ENCODE measurements around the gene SLC30A2. TPM values are rescaled to one million over a fixed set of nuclear protein-coding genes. Genes with fewer than 3 reads are reported as not detected.

Gene SLC30A2
- total and polyA plus RNA-seq, 9 of the 15 experiments (the other 6 are each of a cell fraction or from before 2014, with no cell fraction given): 0.01 to 0.18 (median 0.06) TPM; not detected in 3

- TF ChIP-seq THAP12 (CRISPR knock-in tag; IDR thresholded peaks at IDR 0.05) (no peak), POLR2AphosphoS2 (IDR thresholded peaks at IDR 0.05; ENCODE audit: low read length) (no peak), ZNF134 (CRISPR knock-in tag; conservative IDR thresholded peaks at IDR 0.05) (no peak; the same call in 1 of the 2 replicates), ZC3H4 (CRISPR knock-in tag; IDR thresholded peaks at IDR 0.05; ENCODE audit: borderline replicate concordance) (no peak), HOXB6 (CRISPR knock-in tag; IDR thresholded peaks at IDR 0.05; ENCODE audit: borderline replicate concordance) (no peak), TGIF2 (CRISPR knock-in tag; IDR thresholded peaks at IDR 0.05) (no peak), ZNF212 (CRISPR knock-in tag; IDR thresholded peaks at IDR 0.05) (no peak), EP400 (IDR thresholded peaks at IDR 0.05) (no peak), TEAD1 (CRISPR knock-in tag; IDR thresholded peaks at IDR 0.05) (no peak), MTA3 (IDR thresholded peaks at IDR 0.05; ENCODE audit: borderline replicate concordance) (peak; percentile 62; the same call in 1 of the 2 replicates), PATZ1 (CRISPR knock-in tag; IDR thresholded peaks at IDR 0.05; ENCODE audit: borderline replicate concordance) (no peak), ASH1L (IDR thresholded peaks at IDR 0.05; ENCODE audit: borderline replicate concordance, low read depth, partially characterized antibody) (no peak), SRSF3 (IDR thresholded peaks at IDR 0.05; ENCODE audit: insufficient read depth, low read length) (no peak), E2F5 (CRISPR knock-in tag; IDR thresholded peaks at IDR 0.05) (no peak), ZNF253 (CRISPR knock-in tag; conservative IDR thresholded peaks at IDR 0.05) (no peak), ZNF124 (CRISPR knock-in tag; IDR thresholded peaks at IDR 0.05) (no peak), BCL6 (CRISPR knock-in tag; IDR thresholded peaks at IDR 0.05) (no peak), PKNOX1 (IDR thresholded peaks at IDR 0.05) (peak; percentile 85), SNRNP70 (optimal IDR thresholded peaks at IDR 0.05; ENCODE audit: low read depth, low read length) (no peak), ZKSCAN1 (IDR thresholded peaks at IDR 0.05; ENCODE audit: low read depth, low read length) (no peak), CAMTA2 (CRISPR knock-in tag; conservative IDR thresholded peaks at IDR 0.05) (no peak), TOE1 (IDR thresholded peaks at IDR 0.05; ENCODE audit: borderline replicate concordance) (no peak; the same call in 1 of the 2 replicates), TOE1 (CRISPR knock-in tag; IDR thresholded peaks at IDR 0.05; ENCODE audit: borderline replicate concordance, low read depth) (no peak)
Measured at GRCh38 chr1:26078286-26079177, 32.6 kb upstream of the SLC30A2 start (continued).
